ENCODE results near the gene NAV2. TPM values are rescaled to one million over a fixed set of nuclear protein-coding genes. Genes with fewer than 3 reads are reported as not detected.

NAV2 gene
- total RNA-seq, 1 donor from 2014 or later, result 33.2 TPM

DNA sequence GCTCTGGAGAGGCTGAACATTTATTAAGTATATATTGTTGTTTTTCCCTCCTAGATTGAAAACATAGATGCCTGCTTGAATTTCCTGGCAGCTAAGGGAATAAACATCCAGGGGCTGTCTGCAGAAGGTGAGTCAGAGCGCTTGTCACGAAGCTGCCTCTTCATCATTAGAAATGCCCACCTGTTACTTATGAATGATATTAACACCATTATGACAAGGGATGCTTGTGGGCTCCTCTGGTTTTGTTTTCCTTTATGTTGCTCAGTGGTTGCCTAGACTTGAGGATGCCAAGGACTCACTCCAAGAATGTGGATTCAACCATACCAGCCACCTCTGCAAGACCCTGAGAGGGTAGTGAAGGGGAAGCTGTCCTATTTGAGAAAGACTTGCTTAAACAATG is 156.2 kb downstream of the NAV2 start:
- DNase-seq (ENCODE audit: low spot score) (no peak), ATAC-seq (no peak)
- intact Hi-C loops (cut with DNase I), result no loop called here

DNA sequence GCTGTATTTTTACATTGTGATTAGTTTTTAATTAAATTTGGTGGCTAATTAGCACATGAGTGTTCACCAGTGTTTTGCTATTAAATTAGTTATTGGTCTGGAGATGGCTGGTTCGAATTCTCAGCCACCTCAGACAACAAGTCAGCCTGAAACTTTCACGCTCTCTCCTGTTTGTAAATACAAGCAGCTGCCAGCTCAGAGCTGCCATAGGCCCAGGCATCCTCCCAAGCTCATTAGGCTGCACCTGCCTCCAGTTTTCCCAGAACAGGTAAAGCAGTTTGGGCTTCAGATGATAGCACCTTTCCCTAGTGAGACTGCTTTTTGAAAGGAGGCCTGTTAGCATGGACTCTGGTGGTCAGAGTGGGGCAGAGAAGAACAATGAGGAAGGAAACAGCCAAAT is 156.8 kb downstream of the NAV2 start:
- ATAC-seq (no peak), DNase-seq (ENCODE audit: low spot score) (no peak)
- intact Hi-C loops (cut with DNase I), result no loop called here

DNA sequence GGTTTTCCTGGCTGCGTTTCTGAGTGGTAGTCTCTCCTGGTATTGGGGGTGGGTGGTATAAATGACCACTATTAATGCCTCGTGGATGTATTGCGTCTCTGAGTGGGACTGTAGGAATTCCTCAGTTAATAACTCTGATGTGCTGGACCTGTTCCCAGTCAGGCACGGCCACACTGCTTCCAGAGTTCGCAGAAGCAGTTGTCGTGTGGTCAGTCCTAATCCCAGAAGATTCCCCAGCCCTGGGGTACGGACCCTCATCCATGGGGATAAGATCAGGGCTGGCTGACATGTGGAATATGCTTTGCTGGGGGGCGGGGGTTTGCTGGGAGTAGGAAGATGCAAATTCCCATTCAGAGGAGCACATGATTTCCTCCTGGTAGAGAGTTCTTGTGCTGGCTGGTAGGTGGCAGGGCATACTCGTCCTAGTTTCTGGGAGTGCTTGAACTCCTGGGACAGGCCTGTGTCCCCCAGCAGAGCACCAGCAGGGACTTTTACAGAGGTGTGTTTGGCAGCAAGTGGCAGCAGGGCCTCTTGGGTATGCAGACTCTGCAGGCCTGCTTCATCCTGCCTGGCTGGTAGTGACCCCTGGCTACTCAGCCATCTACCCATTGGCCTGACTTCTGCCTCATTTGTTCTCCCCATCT is 157.4 kb downstream of the NAV2 start:
- DNase-seq (ENCODE audit: low spot score) (no peak), ATAC-seq (no peak)
- intact Hi-C loops (cut with DNase I), result no loop called here

DNA sequence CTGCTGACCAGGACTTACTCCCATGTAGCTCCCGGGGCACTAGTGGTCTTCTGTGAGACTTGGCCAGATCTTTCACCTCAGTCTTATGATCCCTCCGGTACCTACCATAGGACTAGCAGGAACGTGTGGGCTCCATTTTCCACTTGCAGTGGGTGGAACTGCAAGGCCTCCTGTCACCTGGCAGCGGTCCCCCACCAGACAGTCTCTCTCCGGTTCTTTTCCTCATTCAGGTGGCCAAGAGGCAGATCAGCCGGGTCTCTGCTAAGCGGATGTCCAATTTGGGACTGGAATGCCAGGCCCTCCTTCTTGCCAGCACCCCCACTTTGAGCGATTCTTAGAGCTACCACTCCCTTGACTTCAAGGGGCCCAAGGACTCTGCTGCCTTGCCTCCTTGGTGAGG is 158.9 kb downstream of the NAV2 start:
- intact Hi-C loops (cut with DNase I), result no loop called here
- DNase-seq (ENCODE audit: low spot score), result no peak
- ATAC-seq, result no peak

DNA sequence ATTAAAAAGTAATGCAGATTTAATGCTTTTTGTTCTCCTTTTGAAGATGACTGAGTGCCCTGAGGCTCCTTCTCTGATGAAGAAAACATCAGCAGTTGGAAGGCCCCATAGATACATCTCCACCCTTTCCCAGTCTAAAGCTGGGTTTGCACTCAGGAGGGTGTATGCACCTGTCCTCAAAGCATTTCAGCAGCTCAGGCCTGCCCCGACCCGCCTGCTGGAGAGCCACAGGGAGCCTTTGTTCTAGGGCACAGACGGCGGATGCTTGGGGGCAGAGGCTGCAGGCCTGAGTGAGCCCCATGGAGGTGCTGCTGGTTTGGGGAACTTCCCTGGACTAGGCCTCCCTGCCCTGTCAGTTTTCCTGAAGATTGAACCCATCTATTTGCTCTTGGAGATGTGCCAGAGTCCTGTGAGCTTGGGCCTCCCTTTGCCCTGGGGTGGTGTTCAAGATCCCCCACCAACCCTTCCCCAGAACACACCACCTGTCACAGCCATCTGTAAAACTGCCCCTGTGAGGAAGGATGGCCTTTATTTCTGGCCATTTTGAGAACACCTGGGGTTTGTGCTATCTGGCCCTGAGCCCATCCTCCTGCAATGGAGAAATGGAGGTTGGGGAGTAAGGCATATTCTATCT is 160.0 kb downstream of the NAV2 start:
- DNase-seq (ENCODE audit: low spot score) (no peak), ATAC-seq (no peak)
- intact Hi-C loops (cut with DNase I), result no loop called here

DNA sequence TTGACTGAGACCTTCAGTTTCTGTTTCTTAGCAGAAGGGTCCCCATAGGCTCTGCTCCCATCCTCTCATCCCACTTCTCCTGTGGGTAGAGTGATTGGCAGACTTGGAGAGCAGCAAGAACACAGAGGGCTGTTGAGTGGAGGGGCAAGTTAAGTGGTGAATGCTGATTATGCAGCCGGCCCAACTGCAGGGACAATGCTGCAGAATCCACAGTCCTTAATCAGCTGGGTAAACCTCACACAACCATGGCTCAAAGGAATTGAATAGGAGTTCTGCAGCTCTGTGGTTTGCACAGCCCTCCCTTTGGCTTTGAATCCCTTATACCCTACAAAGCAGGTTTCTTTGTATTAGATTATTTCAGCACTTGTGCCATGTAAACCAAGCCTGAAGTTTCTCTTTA is 161.1 kb downstream of the NAV2 start:
- ATAC-seq (no peak), DNase-seq (ENCODE audit: low spot score) (no peak)
- intact Hi-C loops (cut with DNase I), result no loop called here

DNA sequence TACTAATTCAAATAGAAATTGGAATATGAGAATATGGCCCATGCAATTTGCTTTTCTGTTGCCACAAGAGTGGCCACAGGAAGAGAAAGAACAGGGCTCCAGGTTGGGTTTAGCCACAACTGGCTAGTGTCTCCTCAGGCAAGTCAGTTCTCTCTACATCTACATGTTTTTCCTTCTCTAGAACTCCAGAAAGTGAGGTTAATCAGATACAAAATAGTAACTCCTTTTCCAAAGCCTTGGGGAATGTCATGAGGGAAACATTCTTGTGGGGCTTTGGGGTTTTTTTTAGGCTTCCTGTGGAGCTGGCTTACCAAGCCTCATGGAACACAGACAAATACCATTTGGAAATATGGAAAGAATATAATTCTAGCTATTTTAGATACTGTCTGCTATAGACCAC is 161.6 kb downstream of the NAV2 start:
- DNase-seq (ENCODE audit: low spot score), result no peak
- intact Hi-C loops (cut with DNase I), result no loop called here
- ATAC-seq, result no peak

DNA sequence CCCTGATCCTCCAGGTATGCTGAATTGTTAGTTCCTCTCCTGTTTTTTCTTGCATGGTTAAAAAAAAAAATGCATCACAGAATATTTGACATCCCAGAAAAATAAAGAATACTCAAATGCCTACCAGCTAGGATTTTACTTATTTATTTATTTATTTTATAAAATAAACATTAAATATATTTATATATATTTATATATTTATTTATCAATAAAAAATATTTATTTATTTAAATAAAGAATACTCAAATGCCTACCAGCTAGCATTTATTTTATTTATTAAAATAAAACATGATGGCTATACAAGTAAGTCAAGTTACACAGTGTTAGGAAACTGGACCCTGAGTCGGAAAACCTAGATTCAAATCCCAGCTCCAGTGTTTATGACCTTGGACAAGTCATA is 164.1 kb downstream of the NAV2 start:
- ATAC-seq, result no peak
- DNase-seq (ENCODE audit: low spot score), result no peak
- intact Hi-C loops (cut with DNase I), result no loop called here

DNA sequence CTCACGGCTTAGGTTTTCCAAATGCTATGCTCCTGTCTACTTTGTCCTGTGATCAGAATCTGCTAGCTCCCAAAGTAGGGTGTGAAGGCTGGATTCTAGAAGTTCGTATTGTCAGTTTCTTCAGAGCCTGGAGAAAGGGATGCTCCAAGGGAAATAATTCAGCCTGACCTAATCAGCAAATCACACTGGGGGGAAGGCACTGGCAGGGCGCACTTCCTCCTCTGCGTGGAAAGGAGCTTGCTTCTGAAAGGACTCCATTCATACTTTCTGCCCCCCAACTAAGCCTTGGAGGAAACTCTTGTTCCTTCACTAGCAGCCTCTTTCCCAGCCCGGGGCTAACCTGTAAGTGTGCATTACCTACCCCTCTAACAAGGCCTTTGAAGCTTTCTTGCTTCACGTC is 165.9 kb downstream of the NAV2 start:
- intact Hi-C loops (cut with DNase I), result no loop called here
- no peak for ATAC-seq
- DNase-seq (ENCODE audit: low spot score), result no peak

DNA sequence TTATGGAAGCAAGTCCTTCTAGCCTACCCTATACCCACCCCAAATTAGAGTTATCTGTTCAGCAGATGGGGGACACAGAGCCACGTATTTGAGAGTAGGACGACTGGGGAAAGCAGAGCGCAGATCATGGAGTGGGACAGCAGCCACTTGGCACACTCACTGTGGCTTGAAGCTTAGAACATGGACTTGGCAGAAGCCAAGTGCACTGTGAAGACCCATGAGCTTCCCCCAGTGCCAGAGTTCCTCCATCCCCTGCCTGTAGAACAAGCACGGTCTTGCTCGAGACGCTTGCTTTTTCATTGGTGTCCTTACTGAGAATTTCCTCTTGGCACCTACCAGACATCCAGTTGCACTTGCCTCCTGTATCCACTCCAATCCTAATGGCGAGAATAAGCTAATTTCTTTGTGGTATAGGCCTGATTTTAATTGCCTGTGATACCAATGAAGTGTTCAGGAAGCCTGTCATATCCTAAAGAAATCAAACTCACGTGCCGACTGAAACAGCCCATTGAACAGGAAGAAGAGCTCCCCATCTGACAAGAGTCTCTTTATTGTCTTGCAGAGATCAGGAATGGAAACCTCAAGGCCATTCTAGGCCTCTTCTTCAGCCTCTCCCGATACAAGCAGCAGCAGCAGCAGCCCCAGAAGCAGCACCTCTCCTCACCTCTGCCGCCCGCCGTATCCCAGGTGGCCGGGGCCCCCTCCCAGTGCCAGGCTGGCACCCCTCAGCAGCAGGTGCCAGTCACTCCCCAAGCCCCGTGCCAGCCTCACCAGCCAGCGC is 166.9 kb downstream of the NAV2 start:
- no peak for DNase-seq (ENCODE audit: low spot score)
- intact Hi-C loops (cut with DNase I), result no loop called here
- no peak for ATAC-seq

DNA sequence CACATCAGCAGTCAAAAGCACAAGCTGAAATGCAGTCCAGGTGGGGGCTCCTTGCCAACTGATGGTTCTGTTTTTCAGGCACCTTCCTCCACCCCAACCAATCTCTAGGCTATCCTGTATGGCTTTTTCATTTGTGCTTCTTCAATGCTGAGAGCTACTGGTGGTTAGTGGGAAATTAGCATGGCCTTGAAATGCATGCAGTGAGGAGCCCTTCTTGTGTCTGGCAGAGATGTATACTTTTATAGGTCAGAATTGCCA is 167.4 kb downstream of the NAV2 start:
- DNase-seq (ENCODE audit: low spot score), result no peak
- intact Hi-C loops (cut with DNase I), result no loop called here
- ATAC-seq, result no peak

DNA sequence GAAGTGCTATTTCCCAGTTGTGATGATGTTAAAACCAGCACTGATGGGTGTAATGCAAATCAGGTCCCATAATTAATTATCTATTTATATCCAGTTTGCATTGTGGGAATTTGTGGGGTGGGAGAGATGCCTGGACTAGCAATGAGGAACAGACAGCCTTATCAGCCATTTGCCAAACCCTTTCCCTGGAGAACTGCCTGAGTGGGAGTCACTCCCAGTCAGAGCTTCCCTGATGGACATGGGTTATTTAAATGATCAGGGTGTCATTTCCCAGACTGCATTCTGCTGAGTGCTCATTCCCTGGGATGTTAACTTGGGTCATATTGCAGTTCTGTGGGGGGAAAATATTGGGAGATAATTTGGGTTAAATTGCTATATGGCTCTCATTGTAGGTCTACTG is 168.5 kb downstream of the NAV2 start:
- intact Hi-C loops (cut with DNase I), result no loop called here
- ATAC-seq (no peak), DNase-seq (ENCODE audit: low spot score) (no peak)

DNA sequence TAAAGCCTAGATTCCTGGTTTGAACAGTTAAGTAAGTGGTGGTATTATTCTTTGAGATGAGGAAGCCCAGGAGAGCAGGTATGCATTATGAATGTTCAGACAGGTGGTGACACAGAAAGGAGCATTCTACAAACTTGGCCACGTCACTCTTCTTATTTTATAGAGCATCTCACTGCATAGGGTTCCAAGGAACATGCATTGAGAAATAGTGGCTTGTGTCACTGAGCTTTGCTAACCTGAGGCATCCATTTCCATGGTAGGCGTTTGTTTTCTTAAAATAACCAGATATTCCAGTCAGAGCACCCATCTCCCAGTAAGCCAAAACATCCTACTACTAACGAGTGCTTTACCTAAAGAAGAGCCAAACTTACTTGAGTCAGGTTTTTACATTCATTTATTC is 169.7 kb downstream of the NAV2 start:
- DNase-seq (ENCODE audit: low spot score) (no peak), ATAC-seq (no peak)
- intact Hi-C loops (cut with DNase I), result no loop called here

DNA sequence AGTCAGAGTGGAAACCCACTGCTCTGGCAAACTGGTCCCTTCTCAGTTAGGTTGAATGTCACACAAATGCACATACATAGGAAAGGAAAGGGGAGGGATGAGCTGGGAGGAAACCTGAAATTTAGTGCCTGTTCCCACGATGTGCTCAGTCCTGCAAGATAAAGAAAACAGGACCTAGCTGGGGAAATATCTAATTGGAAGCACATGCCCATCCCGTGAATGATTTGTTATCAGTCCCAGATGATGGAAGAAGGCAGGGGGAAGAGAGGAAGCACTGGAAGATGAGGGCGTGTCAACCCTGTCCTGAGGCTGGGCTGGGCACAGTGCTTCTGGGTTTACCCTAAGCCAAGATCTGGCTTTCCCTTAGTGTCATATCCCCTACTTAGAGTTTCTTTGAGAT is 173.9 kb downstream of the NAV2 start:
- intact Hi-C loops (cut with DNase I), result no loop called here
- ATAC-seq (no peak), DNase-seq (ENCODE audit: low spot score) (no peak)

DNA sequence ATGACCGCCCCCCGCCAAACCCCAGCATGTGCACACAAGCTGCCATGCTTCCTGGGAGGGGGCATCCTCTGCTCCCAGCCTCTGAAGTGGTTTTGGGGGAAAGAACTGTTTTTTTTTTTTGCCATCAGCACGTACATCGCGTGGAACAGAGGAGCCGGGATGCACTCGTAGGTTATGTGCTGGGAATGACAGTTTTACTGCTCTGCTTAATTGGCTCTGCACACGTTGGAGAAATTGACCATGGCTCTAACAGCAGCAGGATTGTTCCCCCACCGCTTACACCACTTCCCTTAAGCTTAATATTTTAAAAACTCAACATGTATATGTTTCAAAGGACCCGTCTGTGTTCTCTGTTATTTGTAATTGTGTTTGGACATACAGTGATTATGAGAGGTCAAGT is 175.2 kb downstream of the NAV2 start:
- ATAC-seq, result no peak
- intact Hi-C loops (cut with DNase I), result no loop called here
- no peak for DNase-seq (ENCODE audit: low spot score)

DNA sequence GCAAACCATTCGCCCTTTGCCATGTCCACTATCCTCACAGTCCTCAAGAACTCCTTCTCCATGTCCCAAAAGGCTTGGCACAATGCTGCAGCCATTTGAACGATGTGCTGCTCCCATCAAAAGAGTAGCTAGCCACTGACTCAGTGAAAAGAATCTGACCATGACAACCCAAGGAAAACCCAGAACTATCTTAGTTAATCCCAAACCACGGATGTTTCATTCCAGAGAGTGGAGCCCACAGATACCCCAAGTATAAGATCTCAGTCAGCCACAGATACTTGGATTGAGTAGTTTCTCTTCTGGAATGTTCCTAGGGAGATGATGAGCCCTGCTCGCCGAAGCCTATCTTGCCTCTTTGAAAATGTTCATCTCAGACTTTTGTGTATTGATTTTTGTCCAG is 176.9 kb downstream of the NAV2 start:
- intact Hi-C loops (cut with DNase I), result no loop called here
- no peak for DNase-seq (ENCODE audit: low spot score)
- no peak for ATAC-seq

DNA sequence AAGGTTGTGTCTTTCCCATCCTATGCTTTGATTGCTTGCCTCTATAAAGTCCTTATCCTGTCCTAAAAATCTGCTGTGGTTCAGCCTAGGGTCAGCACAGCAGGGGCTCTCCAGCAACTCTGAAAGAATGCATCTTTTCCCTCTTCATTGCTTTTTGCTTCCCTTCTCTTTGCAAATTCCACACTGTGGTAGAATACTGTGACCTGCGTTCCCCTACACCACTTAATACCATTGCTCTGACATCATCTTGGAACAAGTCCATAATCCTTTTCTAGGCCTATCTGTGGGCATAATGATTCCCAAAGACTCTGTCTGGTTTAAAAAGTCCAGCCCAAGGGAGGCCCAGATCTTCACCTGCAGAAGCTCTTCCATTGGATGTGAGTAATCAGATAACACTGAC is 177.7 kb downstream of the NAV2 start:
- DNase-seq (ENCODE audit: low spot score), result no peak
- intact Hi-C loops (cut with DNase I), result no loop called here
- ATAC-seq, result no peak

DNA sequence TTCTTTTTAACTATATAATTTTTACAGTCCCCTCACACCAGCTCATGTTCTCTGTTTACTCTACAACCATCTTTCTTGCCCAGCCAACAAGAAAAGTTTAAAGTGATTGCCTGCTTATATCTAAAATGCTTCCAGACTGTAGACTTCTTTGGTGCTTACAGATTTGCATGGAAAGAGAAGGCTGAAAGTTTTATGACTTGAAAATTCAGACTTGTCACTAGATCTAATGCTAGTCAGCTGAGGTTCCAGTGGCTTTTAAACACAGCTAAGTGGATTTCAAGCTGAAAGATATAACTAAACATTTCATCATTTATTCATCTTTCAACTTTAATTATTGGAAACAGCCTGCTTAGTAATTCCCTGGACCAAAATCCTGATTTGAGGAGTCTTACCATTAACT is 178.4 kb downstream of the NAV2 start:
- DNase-seq (ENCODE audit: low spot score), result no peak
- intact Hi-C loops (cut with DNase I), result no loop called here
- no peak for ATAC-seq

DNA sequence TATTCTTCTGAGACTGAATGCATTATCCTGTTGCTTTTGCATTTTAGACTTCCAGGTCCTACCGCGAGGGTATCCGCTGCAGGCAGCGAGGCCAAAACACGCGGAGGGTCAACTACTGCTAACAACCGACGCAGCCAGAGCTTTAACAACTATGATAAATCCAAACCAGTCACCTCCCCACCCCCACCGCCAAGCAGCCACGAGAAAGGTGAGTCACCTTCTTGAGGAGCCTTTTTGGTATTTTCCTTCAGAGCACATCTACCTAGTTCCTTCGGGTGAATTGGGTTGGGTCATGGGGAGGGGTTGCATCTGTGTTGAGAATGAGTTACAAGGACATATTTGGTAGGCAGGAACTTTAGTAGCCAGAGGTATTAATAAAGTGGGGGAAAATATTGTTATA is 179.8 kb downstream of the NAV2 start:
- DNase-seq (ENCODE audit: low spot score) (no peak), ATAC-seq (no peak)
- intact Hi-C loops (cut with DNase I), result no loop called here

DNA sequence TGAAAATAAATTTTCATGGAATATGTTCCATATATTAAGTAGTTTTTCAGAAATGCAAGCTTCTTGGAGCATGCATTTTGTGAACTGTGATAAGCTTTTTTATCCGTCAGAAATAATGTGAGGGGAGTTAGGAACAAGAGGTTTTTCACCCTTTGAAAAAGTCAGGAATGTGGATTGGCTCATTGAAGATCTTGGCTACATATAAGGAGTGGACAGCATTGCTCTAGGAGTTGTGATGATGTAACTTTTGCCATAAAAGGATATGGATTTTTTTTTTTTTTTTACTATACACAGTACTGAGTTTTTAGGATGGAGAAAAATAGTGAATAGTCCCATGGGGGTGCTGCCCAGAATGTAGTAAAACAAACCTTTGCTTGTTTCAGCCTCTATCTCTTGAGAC is 180.2 kb downstream of the NAV2 start:
- DNase-seq (ENCODE audit: low spot score) (no peak), ATAC-seq (no peak)

DNA sequence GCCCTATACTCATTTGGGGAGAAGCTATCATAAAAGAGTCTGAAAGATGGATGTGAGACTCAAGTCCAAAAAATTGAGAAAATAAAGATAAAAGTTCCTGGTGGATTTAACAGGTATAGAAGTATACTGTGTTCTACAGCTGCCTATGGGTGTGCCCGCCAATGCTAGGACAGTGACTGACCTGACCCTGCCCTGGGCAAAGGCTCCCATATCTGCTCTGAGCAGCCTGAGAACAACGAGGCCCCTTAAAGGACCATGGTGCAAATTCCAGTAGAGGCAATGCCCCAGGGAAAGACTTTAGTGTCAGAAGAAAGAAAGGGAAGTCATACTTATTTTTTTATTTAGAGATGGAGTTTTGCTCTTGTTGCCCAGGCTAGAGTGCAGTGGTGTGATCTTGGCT is 181.8 kb downstream of the NAV2 start:
- intact Hi-C loops (cut with DNase I), result no loop called here
- no peak for DNase-seq (ENCODE audit: low spot score)
- ATAC-seq, result no peak

More for the DNA sequence above, 180.2 kb downstream of the NAV2 start:
- intact Hi-C loops (cut with DNase I), result no loop called here
